Fibroblast of pulmonary artery (primary cell): ENCODE measurements around the gene NRL.
"Not testable (repeated sequence)": the region's sequence is repeated elsewhere in the genome, so short reads cannot be mapped to it uniquely, and the experiment has no call there.

Experiments
- DNase-seq: peaks from one replicate; pipeline ENCODE4 v3.0.0-alpha.2; 2010; ENCODE audit warnings: low read depth
- H3K4me3 ChIP-seq: replicated peaks from 2 replicates; pipeline ENCODE4 v1.5.1; 2011; ENCODE audit warnings: low read depth, mild to moderate bottlenecking, control low read depth, low read length, moderate library complexity
- CTCF ChIP-seq: IDR thresholded peaks from 2 replicates; pipeline ENCODE4 v1.5.1; 2011; ENCODE audit warnings: mild to moderate bottlenecking, control low read depth, low read length, inconsistent platforms; ENCODE audit errors: missing control alignments

Gene NRL

GRCh38 chr14:24108336-24108874, 6.3 kb downstream of the NRL start:
- H3K4me3 ChIP-seq: no peak overlapping the region
- DNase-seq: no peak
- no peak for TF ChIP-seq CTCF

DNA sequence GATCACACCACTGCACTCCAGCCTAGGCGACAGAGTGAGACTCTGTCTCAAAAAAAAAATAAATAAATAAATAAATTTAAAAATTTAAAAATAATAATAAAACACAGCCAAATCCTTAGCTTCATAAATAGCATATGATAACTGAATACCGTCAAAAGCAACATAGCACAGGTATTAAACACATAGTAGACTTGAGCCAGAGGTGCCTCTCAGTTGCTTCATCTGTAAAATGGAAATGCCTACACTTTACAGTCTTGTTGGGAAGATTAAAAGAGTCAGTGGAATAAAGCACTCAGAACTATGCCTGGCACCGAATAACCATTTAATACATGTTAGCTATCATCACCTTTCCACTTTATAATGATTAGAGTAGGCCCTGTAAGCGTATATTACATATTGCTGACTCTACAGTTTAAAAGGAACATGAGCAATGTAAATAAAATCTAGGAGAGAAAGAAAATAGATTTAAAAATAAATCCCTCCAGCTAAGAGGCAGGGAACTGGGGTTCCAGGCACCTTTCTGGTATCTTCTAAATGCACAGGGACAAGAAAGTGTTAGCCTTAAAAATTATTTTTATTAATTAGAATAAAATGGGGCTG, 8.0 kb downstream of the NRL start:
- no peak overlapping the region for H3K4me3 ChIP-seq
- DNase-seq: no peak
- TF ChIP-seq CTCF: no peak

- H3K4me3 ChIP-seq, DNase-seq: not testable (repeated sequence)
Observed at GRCh38 chr14:24105609-24106239, 9.0 kb downstream of the NRL start.

GRCh38 chr14:24103451-24103850, 11.3 kb downstream of the NRL start:
- no peak overlapping the region for H3K4me3 ChIP-seq
- TF ChIP-seq CTCF: no peak
- no peak for DNase-seq

DNA sequence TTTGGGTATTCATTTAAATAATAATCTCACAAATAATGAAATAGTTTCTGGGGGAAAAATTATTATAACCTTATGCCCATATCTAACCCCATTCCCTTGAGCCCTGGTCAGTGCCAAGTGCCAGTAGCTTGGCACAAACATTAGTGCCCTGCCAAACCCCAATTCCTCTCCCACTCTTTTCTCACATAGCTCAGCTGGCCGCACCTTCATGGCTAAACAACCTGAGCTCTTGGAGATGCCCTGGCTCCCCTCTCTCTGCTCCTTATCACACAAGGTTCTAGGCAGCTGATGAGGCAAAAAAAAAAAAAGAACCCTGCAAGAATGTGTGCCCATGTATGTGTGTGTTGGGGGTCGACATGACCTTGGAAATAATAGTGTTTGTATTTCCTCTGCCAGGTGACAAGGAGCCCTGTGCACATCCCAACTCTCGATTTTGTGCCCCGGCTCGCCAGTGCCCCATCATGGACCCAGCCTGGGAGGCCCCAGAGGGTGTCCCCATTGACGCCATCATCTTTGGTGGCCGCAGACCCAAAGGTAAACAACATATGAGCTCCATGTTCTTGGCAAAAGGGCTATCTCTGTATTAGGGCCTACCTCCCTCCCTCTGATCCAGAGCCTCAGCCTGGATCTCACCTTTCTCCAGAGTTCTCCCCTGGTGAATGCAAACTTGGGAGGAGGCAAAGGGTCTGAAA, 12.2 kb downstream of the NRL start:
- TF ChIP-seq CTCF: no peak
- no peak for DNase-seq
- H3K4me3 ChIP-seq: no peak overlapping the region

DNA sequence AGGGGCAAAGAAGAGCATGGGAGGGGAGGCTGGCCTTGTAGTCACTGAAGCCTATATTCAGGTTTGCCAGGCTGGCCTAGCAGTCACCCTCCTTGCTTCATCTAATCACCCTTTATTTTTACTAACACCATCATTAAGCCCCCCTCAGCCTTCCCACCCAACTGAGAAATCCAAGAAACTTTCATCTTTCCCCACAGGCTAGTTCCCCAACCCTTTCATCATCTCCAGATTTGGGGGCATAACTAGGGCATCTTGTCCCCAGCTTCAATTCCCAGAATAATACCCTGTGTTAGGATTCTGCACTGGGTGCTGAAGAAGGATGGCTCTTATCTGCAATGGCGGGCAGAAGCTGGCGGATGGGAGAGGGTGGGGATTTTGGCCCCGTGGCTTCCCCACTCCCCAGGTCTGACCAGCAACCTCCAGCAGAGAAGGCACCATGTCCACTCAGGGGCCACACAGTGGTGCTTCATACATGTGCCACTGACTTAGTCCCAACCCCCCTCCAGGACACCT, 13.7 kb downstream of the NRL start:
- no peak for DNase-seq
- TF ChIP-seq CTCF: no peak
- no peak overlapping the region for H3K4me3 ChIP-seq

GRCh38 chr14:24100197-24100981, 14.4 kb downstream of the NRL start:
- no peak overlapping the region for H3K4me3 ChIP-seq
- no peak for DNase-seq
- TF ChIP-seq CTCF: no peak
